ENCODE measurements around the gene ASTN2. TPM values are rescaled to one million over a fixed set of nuclear protein-coding genes. Genes with fewer than 3 reads are reported as not detected.

Gene ASTN2
- total and polyA plus RNA-seq, 10 of the 15 experiments (the other 5 are each of a cell fraction or from before 2014, with no cell fraction given) = 1.4 to 15.7 (median 7.0) TPM

GRCh38 chr9:116945817-116946216 is 469.0 kb downstream of the ASTN2 start:
- ChIA-PET SMC1A (ENCODE audit: uncharacterized antibody, unreplicated experiment) (interaction anchor here (0.6 to 0.9 kb wide), 2 partner anchors 20 to 39 kb away, joined by 3 read pairs; no protein-coding TSS in a partner anchor), POLR2A (no interaction called here), CTCF (no interaction called here), RAD21 (ENCODE audit: unreplicated experiment) (no interaction called here)
- no peaks in the 10 kb centered on the region for H3K27me3 ChIP-seq (replicated peaks in 1 of 2; ENCODE audit: control insufficient read depth in 2 of 2, insufficient read depth in 2 of 2, low read length in 1 of 2)
- H3K4me2 ChIP-seq (ENCODE audit: control insufficient read depth, insufficient read depth) = no peak overlapping the region
- intact Hi-C loops (cut with micrococcal nuclease; ENCODE audit: unreplicated experiment) (no loop called here), in situ Hi-C loops (cut with MboI) (no loop called here)
- no peaks in the 10 kb centered on the region; the same call in 1 of the 3 replicates for H3K9me3 ChIP-seq (replicated peaks; ENCODE audit: control insufficient read depth, insufficient read depth, low read length)
- peak overlapping the region; percentile 3 for H2AFZ ChIP-seq (ENCODE audit: control insufficient read depth, low read depth, low read length)
- BruUV-seq (replicated peaks) = no TSS peak
- no peak overlapping the region for H3K9ac ChIP-seq (ENCODE audit: control insufficient read depth, insufficient read depth, low read length)
- 29% methylated on average over 2 of the region's 2 CpGs for WGBS (ENCODE audit: insufficient coverage, insufficient replicate concordance, low lambda C conversion rate, missing lambda C conversion rate)
- peak; percentile 50 for ATAC-seq
- H3K4me3 ChIP-seq = no peak overlapping the region
- peaks cover 34% of the 10 kb centered on the region for H3K4me1 ChIP-seq (ENCODE audit: control insufficient read depth, insufficient read depth, low read length)
- no peaks in the 10 kb centered on the region for H3K36me3 ChIP-seq (ENCODE audit: control insufficient read depth in 2 of 2, insufficient read depth in 2 of 2, low read length in 1 of 2)
- no peaks in the 10 kb centered on the region for H3K79me2 ChIP-seq (ENCODE audit: control insufficient read depth, insufficient read depth, low read length)
- FAIRE-seq = no peak
- H3K27ac ChIP-seq (ENCODE audit: control insufficient read depth, insufficient read depth) = no peak overlapping the region
- no peak for DNase-seq (ENCODE audit: low read depth, low spot score)
- H4K20me1 ChIP-seq (ENCODE audit: control insufficient read depth, insufficient read depth) = no peaks in the 10 kb centered on the region
- TF ChIP-seq BCL11A (IDR thresholded peaks at IDR 0.05; ENCODE audit: low read depth, low read length) (no peak), ETV6 (conservative IDR thresholded peaks at IDR 0.05 in 1 of 2, IDR thresholded peaks at IDR 0.05 in 1 of 2; ENCODE audit: borderline replicate concordance in 1 of 2, low read depth in 1 of 2) (peak in 1 of 2 experiments; percentile 61; a peak in 1 of 4 replicates), NKRF (conservative IDR thresholded peaks at IDR 0.05) (no peak), NFXL1 (IDR thresholded peaks at IDR 0.05; ENCODE audit: borderline replicate concordance) (no peak), SMAD1 (IDR thresholded peaks at IDR 0.05; ENCODE audit: low read depth, partially characterized antibody) (no peak), ZNF592 (IDR thresholded peaks at IDR 0.05) (no peak), BACH1 (IDR thresholded peaks at IDR 0.05; ENCODE audit: borderline replicate concordance) (no peak), TCF12 (IDR thresholded peaks at IDR 0.05; ENCODE audit: low read depth, low read length) (no peak), BHLHE40 (IDR thresholded peaks at IDR 0.05; ENCODE audit: borderline replicate concordance in 1 of 2, low read depth in 2 of 2, low read length in 1 of 2) (peak; percentile 15 to 64; a peak in 2 of 4 replicates), CEBPZ (IDR thresholded peaks at IDR 0.05; ENCODE audit: low read depth, low read length) (no peak), SUZ12 (IDR thresholded peaks at IDR 0.05; ENCODE audit: unreplicated experiment) (no peak)
